Ishikawa (cell line): ENCODE results near the gene KRT85.

Experiments used
- CEBPB ChIP-seq: IDR thresholded peaks from 2 replicates; pipeline ENCODE4 v1.6.1; 2012
- CREB1 ChIP-seq: IDR thresholded peaks from 2 replicates; pipeline ENCODE4 v1.6.1; 2012; ENCODE audit warnings: low read depth
- EGR1 ChIP-seq: IDR thresholded peaks from 2 replicates; pipeline ENCODE4 v1.6.1; 2012
- EP300 ChIP-seq: IDR thresholded peaks from 2 replicates; pipeline ENCODE4 v1.6.1; 2012; ENCODE audit warnings: borderline replicate concordance
- FOXM1 ChIP-seq: IDR thresholded peaks from 2 replicates; pipeline ENCODE4 v1.6.1; 2012; ENCODE audit warnings: low read depth, borderline replicate concordance
- NFIC ChIP-seq: IDR thresholded peaks from 2 replicates; pipeline ENCODE4 v1.6.1; 2012
- RAD21 ChIP-seq: IDR thresholded peaks from 2 replicates; pipeline ENCODE4 v1.6.1; 2012; ENCODE audit warnings: low read depth
- TAF1 ChIP-seq: IDR thresholded peaks from 2 replicates; pipeline ENCODE4 v1.6.1; 2012; ENCODE audit warnings: low read depth, mild to moderate bottlenecking
- TCF12 ChIP-seq: IDR thresholded peaks from 2 replicates; pipeline ENCODE4 v1.6.1; 2012; ENCODE audit warnings: low read depth
- TEAD4 ChIP-seq: IDR thresholded peaks from 2 replicates; pipeline ENCODE4 v1.6.1; 2012
- YY1 ChIP-seq: IDR thresholded peaks from 2 replicates; pipeline ENCODE4 v1.6.1; 2012; ENCODE audit warnings: low read depth
- ZBTB7A ChIP-seq: IDR thresholded peaks from 2 replicates; pipeline ENCODE4 v1.6.1; 2012; ENCODE audit warnings: low read depth
- TF ChIP-seq, protein P1 (sequence below): IDR thresholded peaks from 2 replicates; pipeline ENCODE4 v1.6.1; 2012
- TF ChIP-seq, protein P2 (sequence below): IDR thresholded peaks from 2 replicates; pipeline ENCODE4 v1.6.1; 2012
- TF ChIP-seq, protein P3 (sequence below): IDR thresholded peaks from 2 replicates; pipeline ENCODE4 v1.6.1; 2012; ENCODE audit warnings: low read depth, mild to moderate bottlenecking

Gene KRT85

GRCh38 chr12:52401926-52402325 lies 34.6 kb upstream of the KRT85 start:
- TF ChIP-seq CREB1 = no peak
- no peak for TF ChIP-seq ZBTB7A
- TF ChIP-seq, protein P1, sequence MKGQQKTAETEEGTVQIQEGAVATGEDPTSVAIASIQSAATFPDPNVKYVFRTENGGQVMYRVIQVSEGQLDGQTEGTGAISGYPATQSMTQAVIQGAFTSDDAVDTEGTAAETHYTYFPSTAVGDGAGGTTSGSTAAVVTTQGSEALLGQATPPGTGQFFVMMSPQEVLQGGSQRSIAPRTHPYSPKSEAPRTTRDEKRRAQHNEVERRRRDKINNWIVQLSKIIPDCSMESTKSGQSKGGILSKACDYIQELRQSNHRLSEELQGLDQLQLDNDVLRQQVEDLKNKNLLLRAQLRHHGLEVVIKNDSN = no peak

DNA sequence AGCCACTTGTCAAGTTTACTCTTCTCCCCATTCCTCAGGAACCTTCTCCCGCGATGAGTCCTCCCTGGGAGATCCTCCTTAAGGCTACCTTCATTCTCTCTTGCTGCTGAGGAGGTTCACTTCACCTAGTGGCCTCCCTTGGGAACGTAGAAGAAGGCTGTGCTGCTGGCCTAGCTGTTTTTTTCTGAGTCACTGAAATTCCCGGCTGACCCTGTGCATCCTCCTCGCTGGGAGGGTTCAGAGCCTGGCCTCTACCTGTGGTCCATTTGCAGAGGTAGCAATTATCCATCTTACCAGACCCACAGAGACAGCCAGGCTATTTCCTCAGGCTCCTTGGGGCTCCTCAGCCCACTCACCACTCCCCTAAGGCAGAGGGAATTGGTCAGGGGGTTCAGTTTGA lies 34.2 kb upstream of the KRT85 start:
- no peak for TF ChIP-seq TAF1
- no peak for TF ChIP-seq NFIC
- TF ChIP-seq YY1 = no peak
- no peak for TF ChIP-seq TEAD4
- TF ChIP-seq EP300 = no peak

DNA sequence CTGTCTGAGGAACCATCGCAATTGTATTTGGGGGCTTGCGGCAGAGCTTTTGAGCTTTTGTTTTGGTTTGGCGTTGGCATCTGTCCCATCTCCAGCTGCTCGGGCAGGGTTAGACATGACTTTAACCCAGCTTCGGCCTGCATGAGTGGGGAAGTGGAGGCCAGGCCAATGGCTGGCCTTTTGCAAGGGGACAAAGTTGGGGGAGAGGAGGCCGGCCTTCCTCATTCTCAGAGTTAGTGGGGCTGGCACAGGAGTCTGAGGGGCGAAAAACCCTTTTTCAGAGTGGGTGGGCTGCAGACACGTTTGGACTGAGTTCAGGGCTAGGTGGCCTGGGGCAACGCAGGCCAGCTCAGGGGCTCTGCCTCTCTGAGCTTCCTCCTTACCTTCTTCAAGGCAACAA lies 33.6 kb upstream of the KRT85 start:
- TF ChIP-seq NFIC (no peak), CREB1 (no peak), EGR1 (no peak), TCF12 (no peak), ZBTB7A (no peak), RAD21 (no peak), YY1 (no peak), TAF1 (no peak), EP300 (no peak)
- TF ChIP-seq, protein P2, sequence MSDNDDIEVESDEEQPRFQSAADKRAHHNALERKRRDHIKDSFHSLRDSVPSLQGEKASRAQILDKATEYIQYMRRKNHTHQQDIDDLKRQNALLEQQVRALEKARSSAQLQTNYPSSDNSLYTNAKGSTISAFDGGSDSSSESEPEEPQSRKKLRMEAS = no peak
- TF ChIP-seq, protein P3, sequence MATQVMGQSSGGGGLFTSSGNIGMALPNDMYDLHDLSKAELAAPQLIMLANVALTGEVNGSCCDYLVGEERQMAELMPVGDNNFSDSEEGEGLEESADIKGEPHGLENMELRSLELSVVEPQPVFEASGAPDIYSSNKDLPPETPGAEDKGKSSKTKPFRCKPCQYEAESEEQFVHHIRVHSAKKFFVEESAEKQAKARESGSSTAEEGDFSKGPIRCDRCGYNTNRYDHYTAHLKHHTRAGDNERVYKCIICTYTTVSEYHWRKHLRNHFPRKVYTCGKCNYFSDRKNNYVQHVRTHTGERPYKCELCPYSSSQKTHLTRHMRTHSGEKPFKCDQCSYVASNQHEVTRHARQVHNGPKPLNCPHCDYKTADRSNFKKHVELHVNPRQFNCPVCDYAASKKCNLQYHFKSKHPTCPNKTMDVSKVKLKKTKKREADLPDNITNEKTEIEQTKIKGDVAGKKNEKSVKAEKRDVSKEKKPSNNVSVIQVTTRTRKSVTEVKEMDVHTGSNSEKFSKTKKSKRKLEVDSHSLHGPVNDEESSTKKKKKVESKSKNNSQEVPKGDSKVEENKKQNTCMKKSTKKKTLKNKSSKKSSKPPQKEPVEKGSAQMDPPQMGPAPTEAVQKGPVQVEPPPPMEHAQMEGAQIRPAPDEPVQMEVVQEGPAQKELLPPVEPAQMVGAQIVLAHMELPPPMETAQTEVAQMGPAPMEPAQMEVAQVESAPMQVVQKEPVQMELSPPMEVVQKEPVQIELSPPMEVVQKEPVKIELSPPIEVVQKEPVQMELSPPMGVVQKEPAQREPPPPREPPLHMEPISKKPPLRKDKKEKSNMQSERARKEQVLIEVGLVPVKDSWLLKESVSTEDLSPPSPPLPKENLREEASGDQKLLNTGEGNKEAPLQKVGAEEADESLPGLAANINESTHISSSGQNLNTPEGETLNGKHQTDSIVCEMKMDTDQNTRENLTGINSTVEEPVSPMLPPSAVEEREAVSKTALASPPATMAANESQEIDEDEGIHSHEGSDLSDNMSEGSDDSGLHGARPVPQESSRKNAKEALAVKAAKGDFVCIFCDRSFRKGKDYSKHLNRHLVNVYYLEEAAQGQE = no peak

DNA sequence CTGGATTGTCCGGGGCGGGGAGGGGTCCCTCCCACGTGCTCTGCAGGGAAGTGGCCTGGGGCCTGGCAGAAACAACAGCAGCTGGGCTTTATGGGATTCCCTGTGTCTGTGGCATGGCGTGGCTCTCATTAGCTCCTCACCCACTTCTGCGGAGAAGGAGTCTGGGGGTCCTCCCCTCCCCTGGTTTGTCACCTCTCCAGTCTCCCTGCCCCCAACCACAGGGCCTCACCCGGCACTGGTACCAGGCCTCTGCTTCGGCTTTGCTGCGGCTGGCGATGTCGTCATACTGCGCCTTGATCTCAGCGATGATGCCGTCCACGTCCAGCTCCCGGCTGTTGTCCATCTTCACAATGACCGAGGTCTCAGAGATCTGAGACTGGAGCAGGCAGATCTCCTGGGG lies 32.5 kb upstream of the KRT85 start:
- TF ChIP-seq ZBTB7A = no peak
- no peak for TF ChIP-seq TEAD4
- TF ChIP-seq CEBPB = no peak
- TF ChIP-seq, protein P2 = no peak
- TF ChIP-seq, protein P1 = no peak
- TF ChIP-seq CREB1 = no peak
- no peak for TF ChIP-seq NFIC
- no peak for TF ChIP-seq EP300
- no peak for TF ChIP-seq TCF12
- TF ChIP-seq, protein P3 = no peak
- no peak for TF ChIP-seq TAF1
- TF ChIP-seq RAD21 = no peak
- TF ChIP-seq YY1 = no peak
- TF ChIP-seq EGR1 = no peak
- TF ChIP-seq FOXM1 = no peak

DNA sequence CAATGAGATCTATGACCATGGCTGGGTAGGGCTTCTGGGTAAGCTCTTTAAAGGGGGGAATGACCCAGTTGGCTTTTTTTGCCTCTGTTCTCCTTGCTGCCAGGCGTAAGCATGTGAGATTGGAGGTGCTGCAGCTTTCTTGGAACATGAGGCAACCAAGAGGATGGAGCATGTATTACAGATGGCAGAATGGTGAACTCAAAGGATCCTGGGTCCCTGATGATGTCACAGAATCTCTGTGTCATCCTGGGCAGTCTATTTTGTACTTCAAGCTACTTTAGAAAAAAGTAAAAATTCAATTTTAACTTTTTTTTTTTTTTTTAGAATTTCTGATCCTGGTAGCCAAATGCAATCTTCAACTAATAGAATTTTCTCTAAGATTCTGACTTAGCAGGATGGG lies 30.9 kb upstream of the KRT85 start:
- TF ChIP-seq, protein P2 = no peak
- TF ChIP-seq EP300 = no peak
- TF ChIP-seq, protein P3 = no peak
- TF ChIP-seq FOXM1 = no peak
- no peak for TF ChIP-seq TCF12
